ENCODE measurements around the gene IFNA5. TPM values are rescaled to one million over a fixed set of nuclear protein-coding genes. Genes with fewer than 3 reads are reported as not detected.

IFNA5 gene
- total RNA-seq, result not detected

DNA sequence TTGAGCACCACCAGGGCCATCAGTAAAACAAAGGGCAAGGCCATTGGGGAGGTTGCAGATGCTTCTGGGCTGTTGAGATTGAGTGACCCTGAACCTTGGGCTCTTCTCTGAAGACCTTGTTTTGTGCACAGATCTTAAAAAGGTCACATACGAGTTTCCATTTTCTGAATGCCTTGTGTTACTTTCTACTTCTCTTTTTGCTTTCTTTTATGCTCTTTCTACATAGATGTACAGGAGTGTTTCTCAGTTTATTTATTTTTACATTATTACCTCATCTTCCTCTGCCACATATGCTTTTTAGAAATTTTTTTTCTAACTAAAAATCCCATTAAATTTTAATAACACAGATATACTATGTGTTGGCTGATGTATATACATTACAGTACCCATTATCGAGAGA, at the start of gene IFNA5:
TSS of gene IFNA5 (minus strand) at position 101 of the 400 bp plus-strand sequence. CDS start at position 44, 57 bp downstream.

DNA sequence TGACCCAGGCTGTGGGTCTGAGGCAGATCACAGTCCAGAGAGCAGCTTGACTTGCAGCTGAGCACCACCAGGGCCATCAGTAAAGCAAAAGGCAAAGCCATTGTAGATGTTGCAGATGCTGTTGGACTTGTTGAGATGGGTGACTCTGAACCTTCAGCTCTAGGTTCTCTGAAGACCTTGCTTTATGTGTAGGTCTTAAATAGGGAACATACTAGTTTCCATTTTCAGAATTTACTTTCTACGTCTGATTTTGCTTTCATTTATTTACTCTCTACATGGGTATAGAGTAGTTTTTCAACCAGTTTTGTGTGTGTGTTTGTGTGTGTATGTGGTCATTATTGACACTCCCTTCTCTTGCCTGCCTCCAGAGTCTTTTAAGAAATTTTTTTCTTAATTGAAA, 45.7 kb upstream of the IFNA5 start, which contains the start of gene IFNA6:
TSS of gene IFNA6 (minus strand) at position 101 of the 400 bp plus-strand sequence. CDS start at position 101, 0 bp downstream.

DNA sequence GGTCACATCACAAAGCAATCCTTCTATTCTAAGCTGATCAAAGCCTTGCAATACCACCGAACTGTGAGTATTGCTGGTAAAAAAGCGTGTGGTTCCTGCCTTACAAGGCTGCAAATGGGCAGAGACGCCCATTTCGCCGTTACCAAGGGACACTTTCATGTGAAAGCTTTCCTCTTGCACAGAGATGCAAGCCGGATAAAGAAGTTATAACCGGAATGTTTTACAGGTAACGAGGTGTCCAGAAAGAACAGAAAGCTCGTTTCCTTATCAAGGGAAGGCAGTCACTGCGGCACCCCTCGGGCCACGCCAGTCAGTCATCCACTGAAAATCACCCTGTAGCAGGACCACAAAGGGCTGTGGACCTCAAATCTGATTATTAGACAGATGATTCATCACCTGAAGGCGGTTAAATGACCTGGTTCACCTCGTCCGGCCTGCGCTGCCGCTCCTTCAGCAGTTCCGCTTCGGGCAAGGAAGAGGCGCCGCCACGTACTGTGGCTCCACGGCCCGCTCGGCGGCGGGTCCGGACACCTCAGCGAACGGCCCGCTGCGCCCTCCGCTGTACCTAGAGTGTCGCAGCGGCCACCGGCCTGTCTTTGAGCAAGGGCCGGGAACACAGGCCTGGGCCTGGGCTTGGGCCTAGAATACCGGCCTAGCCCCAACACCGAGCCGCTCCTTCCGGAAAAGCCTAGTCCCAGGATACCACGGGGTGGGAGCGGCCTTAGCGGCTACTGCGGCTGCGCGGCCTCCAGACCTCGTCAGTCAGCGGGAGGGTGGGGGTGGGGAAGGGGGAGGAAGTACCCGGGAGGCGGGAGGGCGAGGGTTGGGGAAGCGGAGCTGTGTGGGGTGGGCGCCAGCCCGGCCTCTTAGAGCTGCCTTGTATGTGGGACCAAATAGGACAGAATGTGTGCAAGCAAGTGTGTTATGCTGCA, 29.9 kb upstream of the IFNA5 start, which contains the start of gene KLHL9:
TSS of gene KLHL9 (minus strand) at position 704 of the 932 bp plus-strand sequence. CDS start at position 159, 545 bp downstream.

Other genes with a start within 250 kb of the IFNA5 start
- not detected for gene IFNB1, start 227.4 kb downstream of the IFNA5 start, total RNA-seq
- gene IFNW1, start 163.5 kb downstream of the IFNA5 start, total RNA-seq, result not detected
- gene IFNA21, start 138.7 kb downstream of the IFNA5 start, total RNA-seq, result not detected
- gene IFNA4, start 117.7 kb downstream of the IFNA5 start, total RNA-seq, result not detected
- not detected for gene IFNA7, start 103.1 kb downstream of the IFNA5 start, total RNA-seq
- gene IFNA10, start 98.2 kb downstream of the IFNA5 start, total RNA-seq, result not detected
- not detected for gene IFNA16, start 88.0 kb downstream of the IFNA5 start, total RNA-seq
- not detected for gene IFNA17, start 77.1 kb downstream of the IFNA5 start, total RNA-seq
- not detected for gene IFNA14, start 65.3 kb downstream of the IFNA5 start, total RNA-seq
- 10 to 100 TPM; 19.3 to 20.4 TPM for gene KLHL9, start 30.1 kb upstream of the IFNA5 start, total RNA-seq
- gene IFNA6, start 45.6 kb upstream of the IFNA5 start, total RNA-seq, result not detected
- not detected for gene IFNA13, start 62.7 kb upstream of the IFNA5 start, total RNA-seq
- gene IFNA2, start 80.1 kb upstream of the IFNA5 start, total RNA-seq, result not detected
- gene IFNA8, start 103.8 kb upstream of the IFNA5 start, total RNA-seq, result not detected
- not detected for gene IFNA1, start 135.1 kb upstream of the IFNA5 start, total RNA-seq
- gene IFNE, start 177.0 kb upstream of the IFNA5 start, total RNA-seq, result not detected

All from activated naive CD4-positive, alpha-beta T cell treated with anti-CD3 and anti-CD28 coated beads, Interleukin-2, amount 10 ng/mL, durations not matched to agents 5 hours and 36 hours (primary cell).